ENCODE data around the gene SLX4IP.

Gene SLX4IP

DNA sequence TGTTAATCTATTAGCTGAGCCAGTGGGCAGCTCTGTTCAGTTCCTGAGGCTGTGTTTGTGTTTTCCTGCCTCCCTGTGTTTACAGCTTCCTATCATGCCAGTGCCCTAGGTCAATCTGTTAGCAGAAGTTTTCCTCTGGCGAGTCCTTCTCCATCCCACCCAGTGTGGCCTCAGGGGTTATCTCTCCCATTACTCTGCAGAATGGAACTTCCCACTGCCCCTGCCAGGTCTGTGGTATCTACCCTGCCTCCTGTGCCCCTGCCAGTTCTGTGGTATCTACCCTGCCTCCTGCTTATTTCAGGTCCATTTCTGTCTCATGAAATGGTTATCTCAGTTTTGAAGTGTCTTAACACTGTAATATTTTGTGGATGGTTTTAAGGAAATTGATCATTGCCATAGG lies 63.1 kb downstream of the SLX4IP start:
- no peak for DNase-seq

- DNase-seq = no peak
Measured at GRCh38 chr20:10501402-10501801, 66.3 kb downstream of the SLX4IP start.

DNA sequence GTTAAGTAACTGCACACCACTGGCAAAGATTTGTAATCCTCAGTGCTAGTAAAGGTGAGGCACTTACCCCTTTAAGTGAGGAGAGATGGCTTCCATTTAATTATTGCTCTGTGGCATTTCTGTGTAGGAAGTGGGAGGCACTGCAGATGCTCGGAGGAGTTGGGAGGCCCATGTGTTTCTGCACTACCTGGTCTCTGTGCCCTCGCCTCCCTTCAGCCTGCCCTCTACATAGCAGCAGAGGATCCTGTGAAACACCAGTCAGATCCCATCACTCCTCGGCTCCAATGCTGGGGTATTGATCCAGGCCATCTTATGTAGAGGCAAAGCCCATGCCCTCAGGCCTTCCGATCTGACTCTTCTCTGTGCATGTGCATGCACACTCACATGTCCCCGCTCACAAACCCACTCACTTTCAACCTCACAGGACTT lies 67.0 kb downstream of the SLX4IP start:
- peak in 1 of 2 experiments; percentile 19 for DNase-seq

- DNase-seq = no peak
Measured at GRCh38 chr20:10504608-10504993, 69.5 kb downstream of the SLX4IP start.

GRCh38 chr20:10504994-10505730 lies 70.1 kb downstream of the SLX4IP start:
- no peak for DNase-seq

DNA sequence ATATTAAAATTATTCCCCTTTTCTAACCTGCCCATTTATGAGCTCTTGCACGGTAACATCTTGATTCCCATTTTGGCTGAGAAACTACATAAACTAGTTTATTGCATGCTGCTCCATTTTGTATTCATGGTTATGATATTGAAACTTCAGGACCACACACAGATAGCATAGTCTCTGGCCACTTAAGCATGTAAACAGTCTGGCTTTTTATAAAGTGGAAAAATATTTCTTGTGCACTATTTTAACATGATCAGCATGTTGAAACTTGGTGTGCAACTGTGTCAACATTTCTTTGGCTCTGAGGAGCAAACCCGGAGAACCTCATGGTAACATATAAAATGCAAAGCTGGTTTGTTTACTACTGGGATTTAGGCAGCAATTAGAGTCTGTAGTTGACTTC lies 70.7 kb downstream of the SLX4IP start:
- no peak for DNase-seq

GRCh38 chr20:10507052-10507451 lies 71.9 kb downstream of the SLX4IP start:
- DNase-seq = no peak

GRCh38 chr20:10508060-10508459 lies 73.0 kb downstream of the SLX4IP start:
- DNase-seq = no peak

DNA sequence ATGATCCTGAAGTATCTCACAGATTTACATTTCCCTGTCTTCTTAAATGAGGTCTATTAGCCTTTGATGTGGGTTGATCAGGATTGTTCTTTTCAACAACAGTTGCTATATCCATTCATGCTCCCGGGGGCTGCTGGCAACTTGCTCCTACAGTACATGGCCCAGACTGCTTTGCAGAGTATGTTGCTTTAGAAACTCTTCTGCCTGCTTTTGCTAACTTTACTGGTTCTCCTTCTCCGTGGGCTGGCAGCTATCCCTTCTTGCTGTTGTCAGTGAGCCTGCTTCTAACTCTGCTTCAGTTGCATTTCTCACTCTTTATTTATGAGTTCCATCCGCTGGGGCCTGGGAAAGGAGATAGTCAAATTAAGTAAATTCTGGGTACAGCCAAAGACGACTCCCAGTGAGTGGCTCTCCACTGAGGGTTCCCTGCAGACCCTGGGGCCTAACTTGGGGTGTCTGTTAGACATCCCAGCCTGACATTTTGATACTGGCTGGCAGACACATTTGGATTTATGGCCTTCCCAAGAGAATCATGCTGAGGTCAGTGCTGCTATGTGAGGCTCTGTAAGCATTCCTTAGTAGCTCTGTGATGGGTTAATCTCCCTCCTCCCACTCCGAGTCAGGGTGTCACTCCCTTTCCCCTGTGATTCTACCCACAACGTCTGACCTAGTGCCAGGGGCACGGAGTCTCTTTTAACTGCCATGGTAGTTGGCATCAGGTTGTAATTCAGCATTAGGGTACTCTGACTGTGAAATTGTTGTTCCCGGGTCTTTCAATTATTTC lies 73.6 kb downstream of the SLX4IP start:
- no peak for DNase-seq

- DNase-seq = no peak
Measured at GRCh38 chr20:10509376-10509775, 74.3 kb downstream of the SLX4IP start.

GRCh38 chr20:10510216-10510615 lies 75.1 kb downstream of the SLX4IP start:
- DNase-seq = no peak

DNA sequence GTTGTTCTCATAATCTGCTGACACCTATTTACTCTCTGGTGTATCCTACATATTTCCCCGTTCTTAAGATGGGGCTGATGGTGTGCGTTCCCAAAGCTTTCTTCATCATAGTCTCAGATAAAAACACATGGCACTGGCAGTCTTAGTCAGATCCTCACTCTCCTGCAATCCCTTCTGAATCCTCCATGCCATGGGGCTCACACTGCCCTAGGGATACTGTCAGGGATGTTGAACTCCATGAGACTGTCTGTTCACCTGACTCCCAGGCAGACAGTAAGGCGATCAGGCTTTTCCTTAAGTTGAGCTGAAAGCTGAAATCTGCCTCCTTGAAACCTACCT lies 76.0 kb downstream of the SLX4IP start:
- DNase-seq = no peak

GRCh38 chr20:10511509-10512251 lies 76.6 kb downstream of the SLX4IP start:
- peak; percentile 63 to 73 for DNase-seq

DNA sequence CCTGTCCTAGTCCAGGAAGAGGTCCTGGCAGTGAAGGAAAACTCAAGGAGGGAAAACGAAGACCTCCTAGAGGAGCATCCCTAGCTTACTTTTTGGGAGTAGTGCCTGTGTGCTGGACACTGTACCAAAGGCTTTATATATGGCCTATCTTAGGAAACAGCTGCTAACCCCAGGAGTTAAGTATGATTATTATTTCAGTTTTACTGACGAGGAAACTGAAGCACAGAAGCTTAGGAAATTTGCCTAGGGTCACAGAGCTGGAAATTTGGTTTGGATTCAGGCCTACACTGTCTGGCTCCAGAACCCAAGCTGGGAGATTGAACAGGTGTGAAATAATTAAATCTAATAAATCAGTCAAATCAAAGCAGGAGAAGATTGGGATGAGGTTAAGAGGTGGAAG lies 78.0 kb downstream of the SLX4IP start:
- DNase-seq = no peak

GRCh38 chr20:10513931-10514575 lies 78.9 kb downstream of the SLX4IP start:
- DNase-seq = no peak

- no peak for DNase-seq
Measured at GRCh38 chr20:10516529-10516928, 81.4 kb downstream of the SLX4IP start.

DNA sequence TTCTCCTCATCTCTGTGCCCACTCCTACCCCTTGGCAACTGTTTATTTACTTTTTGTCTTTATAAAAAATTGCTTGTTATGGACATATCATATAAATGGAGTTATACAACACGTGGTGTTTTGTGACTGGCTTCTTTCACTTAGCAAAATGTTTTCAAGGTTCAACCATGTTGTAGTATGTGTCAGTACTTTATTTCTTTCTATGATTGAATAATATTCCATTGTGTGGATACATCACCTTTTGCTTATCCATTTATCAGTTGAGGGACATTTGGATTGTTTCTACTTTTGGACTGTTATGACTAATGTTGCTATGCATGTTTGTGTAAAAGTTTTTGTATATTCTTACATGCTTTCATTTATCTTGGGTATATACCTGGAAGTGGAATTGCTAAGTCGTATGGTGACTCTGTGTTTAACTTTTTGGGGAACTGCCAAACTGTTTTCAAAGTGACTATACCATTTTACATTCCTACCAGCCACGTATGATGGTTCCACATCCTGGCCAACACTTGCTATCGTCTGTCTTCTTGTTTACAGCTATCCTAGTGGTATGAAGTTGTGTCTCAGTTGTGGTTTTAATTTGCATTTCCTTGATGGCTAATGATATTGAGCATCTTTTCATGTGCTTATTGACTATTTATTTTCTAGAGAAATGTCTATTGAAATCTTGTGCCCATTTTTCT lies 84.4 kb downstream of the SLX4IP start:
- DNase-seq = no peak

GRCh38 chr20:10520528-10520927 lies 85.4 kb downstream of the SLX4IP start:
- DNase-seq = no peak

- no peak for DNase-seq
Measured at GRCh38 chr20:10521068-10521831, 86.1 kb downstream of the SLX4IP start.

DNA sequence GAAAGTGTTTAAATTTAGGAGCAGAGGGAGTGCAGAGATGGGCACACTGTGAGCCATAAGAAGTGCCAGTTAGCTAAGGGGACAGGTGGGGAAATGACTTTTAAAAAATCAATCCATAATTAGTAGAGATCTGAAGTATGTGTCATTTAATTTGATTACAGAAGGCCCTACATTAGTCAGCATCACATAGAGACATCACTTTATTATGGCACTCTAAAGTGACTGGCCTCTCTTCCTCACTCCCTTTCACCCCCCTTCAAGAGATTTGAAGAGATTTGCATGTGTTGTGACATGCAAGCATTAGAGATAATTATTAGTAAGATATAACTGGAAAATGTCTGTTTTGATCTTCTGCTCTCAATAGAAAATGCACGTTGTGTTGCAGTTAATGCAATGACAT lies 86.7 kb downstream of the SLX4IP start:
- DNase-seq = no peak

- DNase-seq = no peak
Measured at GRCh38 chr20:10522328-10522727, 87.2 kb downstream of the SLX4IP start.

GRCh38 chr20:10523443-10523842 lies 88.3 kb downstream of the SLX4IP start:
- DNase-seq = no peak
